Mucosa of stomach (tissue), 1 donor: ENCODE results near the gene FGF4.

Experiments
- H3K27me3 ChIP-seq: one replicate; pipeline ENCODE4 v1.7.0; 2013; ENCODE audit warnings: mild to moderate bottlenecking, low read length; ENCODE audit not compliant: control insufficient read depth, insufficient read depth
- H3K36me3 ChIP-seq: one replicate; pipeline ENCODE4 v1.7.0; 2013; ENCODE audit warnings: low read length; ENCODE audit not compliant: control insufficient read depth, insufficient read depth
- H3K4me1 ChIP-seq: one replicate; pipeline ENCODE4 v1.7.0; 2013; ENCODE audit warnings: mild to moderate bottlenecking, low read length; ENCODE audit not compliant: control insufficient read depth, insufficient read depth
- H3K4me3 ChIP-seq: one replicate; pipeline ENCODE4 v1.7.0; 2013; ENCODE audit warnings: low read length
- H3K9ac ChIP-seq: one replicate; pipeline ENCODE4 v1.7.0; 2013; ENCODE audit warnings: mild to moderate bottlenecking, low read length, moderate library complexity
- H3K9me3 ChIP-seq: one replicate; pipeline ENCODE4 v1.7.0; 2013; ENCODE audit warnings: mild to moderate bottlenecking, low read length, moderate library complexity; ENCODE audit not compliant: control insufficient read depth
- donor health status: Pancreatic carcinoma.

Gene FGF4

GRCh38 chr11:69815973-69816372 is 40.8 kb upstream of the FGF4 start:
- no peaks in the 10 kb centered on the region for H3K4me1 ChIP-seq
- H3K4me3 ChIP-seq: no peak overlapping the region
- no peaks in the 10 kb centered on the region for H3K36me3 ChIP-seq
- no peak overlapping the region for H3K9ac ChIP-seq
- H3K9me3 ChIP-seq: no peaks in the 10 kb centered on the region
- H3K27me3 ChIP-seq: peaks cover 69% of the 10 kb centered on the region

GRCh38 chr11:69814902-69815301 is 39.8 kb upstream of the FGF4 start:
- Histone ChIP-seq H3K9ac (no peak overlapping the region), H3K27me3 (peaks cover 62% of the 10 kb centered on the region), H3K36me3 (no peaks in the 10 kb centered on the region), H3K4me1 (no peaks in the 10 kb centered on the region), H3K4me3 (no peak overlapping the region), H3K9me3 (no peaks in the 10 kb centered on the region)

DNA sequence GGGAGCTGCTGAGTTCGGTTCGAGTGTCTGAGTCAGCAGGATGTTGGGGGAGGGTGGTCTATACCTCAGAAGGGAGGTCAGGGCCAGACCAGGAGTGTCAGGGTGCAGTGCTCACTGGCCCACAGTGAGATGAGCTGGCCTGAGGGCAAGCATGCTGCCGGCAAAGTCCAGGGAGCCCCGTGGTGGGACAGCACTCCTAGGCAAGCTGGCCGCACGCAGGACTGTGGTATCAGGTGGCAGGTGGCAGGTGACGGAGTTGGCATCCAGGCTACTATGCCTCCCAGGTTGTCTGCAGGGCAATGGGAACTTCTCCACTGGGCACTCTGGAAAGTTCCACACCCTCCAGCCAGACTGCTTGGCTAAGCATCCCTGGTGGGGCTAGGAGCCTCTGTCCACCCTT is 39.3 kb upstream of the FGF4 start:
- H3K27me3 ChIP-seq: peaks cover 57% of the 10 kb centered on the region

GRCh38 chr11:69813839-69814238 is 38.7 kb upstream of the FGF4 start:
- no peaks in the 10 kb centered on the region for H3K36me3 ChIP-seq
- H3K9me3 ChIP-seq: no peaks in the 10 kb centered on the region
- no peak overlapping the region for H3K9ac ChIP-seq
- H3K27me3 ChIP-seq: peaks cover 55% of the 10 kb centered on the region
- no peak overlapping the region for H3K4me3 ChIP-seq
- H3K4me1 ChIP-seq: no peaks in the 10 kb centered on the region

More for the DNA sequence above, 39.3 kb upstream of the FGF4 start:
- Histone ChIP-seq H3K9ac (no peak overlapping the region), H3K36me3 (no peaks in the 10 kb centered on the region), H3K4me1 (no peaks in the 10 kb centered on the region), H3K9me3 (no peaks in the 10 kb centered on the region), H3K4me3 (no peak overlapping the region)

DNA sequence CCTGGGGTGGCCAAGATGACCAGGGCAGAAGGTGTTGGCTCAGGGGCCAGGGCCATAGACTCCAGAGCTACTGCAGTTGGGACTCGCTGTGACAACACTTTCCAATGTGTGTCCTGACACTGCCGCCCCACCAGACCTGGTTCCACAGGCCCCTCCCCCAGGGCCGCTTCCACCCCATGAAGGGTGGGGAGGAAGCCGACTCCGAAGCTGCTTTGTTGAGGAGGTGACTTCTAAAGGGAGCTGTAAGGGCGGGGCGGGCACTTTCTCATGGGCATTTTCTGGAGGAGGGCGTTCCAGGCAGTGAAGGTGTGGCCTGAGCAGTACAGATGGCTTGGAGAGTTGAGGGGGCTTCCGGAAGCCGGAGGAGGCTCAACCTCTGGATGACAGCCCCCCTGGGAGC is 37.8 kb upstream of the FGF4 start:
- Histone ChIP-seq H3K9me3 (no peaks in the 10 kb centered on the region), H3K36me3 (no peaks in the 10 kb centered on the region), H3K27me3 (peaks cover 49% of the 10 kb centered on the region), H3K9ac (no peak overlapping the region), H3K4me1 (no peaks in the 10 kb centered on the region), H3K4me3 (no peak overlapping the region)

GRCh38 chr11:69812256-69812655 is 37.1 kb upstream of the FGF4 start:
- H3K4me1 ChIP-seq: no peaks in the 10 kb centered on the region
- no peak overlapping the region for H3K9ac ChIP-seq
- peaks cover 44% of the 10 kb centered on the region for H3K27me3 ChIP-seq
- no peak overlapping the region for H3K4me3 ChIP-seq
- no peaks in the 10 kb centered on the region for H3K36me3 ChIP-seq
- H3K9me3 ChIP-seq: no peaks in the 10 kb centered on the region

DNA sequence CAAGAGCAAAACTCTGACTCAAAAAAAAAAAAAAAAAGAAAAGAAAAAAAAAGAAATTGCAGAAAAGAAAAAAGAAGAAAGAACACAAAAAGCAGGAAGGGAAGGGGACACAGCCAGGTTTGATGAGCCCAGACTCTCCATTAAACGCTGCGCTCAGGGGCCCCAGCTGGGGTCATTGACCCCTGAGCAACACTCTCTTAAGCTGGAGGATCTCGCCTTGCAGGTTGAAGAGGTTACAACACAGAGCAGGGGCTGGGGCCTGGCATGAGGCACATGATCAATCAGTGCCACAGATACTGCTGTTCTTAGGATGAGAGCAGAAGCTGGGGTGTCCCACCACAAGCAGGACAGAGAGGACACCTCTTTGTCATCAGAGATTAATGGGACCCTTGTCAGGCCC is 36.3 kb upstream of the FGF4 start:
- Histone ChIP-seq H3K4me1 (no peaks in the 10 kb centered on the region), H3K27me3 (peaks cover 36% of the 10 kb centered on the region), H3K4me3 (no peak overlapping the region), H3K36me3 (no peaks in the 10 kb centered on the region), H3K9me3 (no peaks in the 10 kb centered on the region), H3K9ac (no peak overlapping the region)

DNA sequence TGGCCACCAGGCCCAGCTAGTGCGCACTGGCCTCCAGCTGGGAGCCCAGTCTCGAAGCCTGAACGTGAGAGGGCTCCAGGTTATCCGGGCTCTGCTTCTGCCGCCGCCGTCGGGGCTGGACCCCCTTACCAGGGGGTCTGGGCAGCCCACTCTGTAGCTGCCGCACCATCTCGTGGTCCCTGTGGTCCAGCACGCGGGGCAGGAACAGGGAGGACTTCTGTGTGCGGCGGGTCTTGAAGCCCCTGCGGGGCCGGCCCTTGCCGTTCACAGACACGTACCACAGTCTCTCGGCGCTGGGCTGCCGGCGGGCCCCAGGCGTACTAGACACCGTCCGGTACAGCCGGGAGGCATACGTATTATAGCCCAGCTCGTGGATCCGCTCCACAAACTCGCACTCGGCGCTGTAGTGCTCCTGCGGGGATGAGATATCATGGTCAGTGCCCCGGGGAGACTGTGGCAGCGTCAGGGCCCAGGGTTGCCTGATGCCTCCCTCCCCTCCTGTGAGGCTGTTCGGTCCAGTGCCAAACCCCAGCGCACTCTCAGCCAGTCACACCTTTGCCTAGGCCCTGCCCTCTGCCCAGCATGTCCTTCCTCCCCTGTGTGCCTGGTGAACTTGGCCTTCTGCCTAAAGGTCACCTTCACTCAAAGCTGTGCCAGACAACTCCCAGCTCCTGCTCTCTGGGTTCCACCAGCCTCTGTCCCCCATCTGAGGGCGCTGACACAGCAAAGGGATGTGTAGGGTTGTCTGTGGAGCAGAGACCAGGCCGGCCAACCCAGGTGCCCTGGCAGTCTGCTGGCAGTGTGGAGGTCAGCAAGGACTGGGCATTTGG is 35.4 kb upstream of the FGF4 start:
- no peak overlapping the region for H3K9ac ChIP-seq
- H3K27me3 ChIP-seq: peaks cover 27% of the 10 kb centered on the region
- H3K4me1 ChIP-seq: no peaks in the 10 kb centered on the region
- H3K36me3 ChIP-seq: no peaks in the 10 kb centered on the region
- H3K4me3 ChIP-seq: no peak overlapping the region
- H3K9me3 ChIP-seq: no peaks in the 10 kb centered on the region

- Histone ChIP-seq H3K4me1 (no peaks in the 10 kb centered on the region), H3K27me3 (peaks cover 25% of the 10 kb centered on the region), H3K9me3 (no peaks in the 10 kb centered on the region), H3K36me3 (no peaks in the 10 kb centered on the region), H3K9ac (no peak overlapping the region), H3K4me3 (no peak overlapping the region)
These were observed 33.5 kb upstream of the FGF4 start for GRCh38 chr11:69808667-69809086.

DNA sequence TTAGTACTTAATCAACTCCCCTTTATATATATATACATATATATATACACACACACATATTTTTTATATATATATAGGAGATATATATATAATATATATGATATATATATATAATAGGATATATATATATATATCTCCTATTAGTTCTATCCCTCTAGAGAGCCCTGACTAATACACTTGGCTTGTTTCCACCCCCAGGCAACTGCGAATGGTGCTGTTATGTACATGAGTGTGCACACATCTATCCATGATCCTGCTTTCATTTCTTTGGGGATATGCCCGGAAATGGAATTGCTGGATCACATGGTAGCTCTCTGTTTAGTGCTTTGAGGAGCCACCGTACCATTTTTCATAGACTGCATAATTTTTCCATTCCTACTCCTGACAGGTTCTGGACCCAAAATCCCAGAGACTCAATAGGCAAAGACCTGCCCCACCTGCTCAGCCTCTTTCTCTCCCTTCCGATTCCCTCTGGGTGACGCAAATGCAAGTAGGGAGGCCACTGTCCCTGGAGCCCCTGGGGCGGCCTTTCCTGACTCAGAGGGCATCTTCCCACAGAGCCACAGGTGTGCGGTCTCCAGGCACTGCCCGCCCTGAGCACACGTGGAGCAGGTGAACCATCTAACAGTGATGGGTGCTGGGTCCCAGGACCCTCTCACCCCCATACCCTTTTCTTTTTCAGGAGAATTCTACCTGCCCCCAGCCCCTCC is 32.1 kb upstream of the FGF4 start:
- Histone ChIP-seq H3K4me3 (no peak overlapping the region), H3K9ac (no peak overlapping the region), H3K4me1 (no peaks in the 10 kb centered on the region), H3K27me3 (peaks cover 17% of the 10 kb centered on the region), H3K9me3 (no peaks in the 10 kb centered on the region), H3K36me3 (no peaks in the 10 kb centered on the region)

GRCh38 chr11:69804769-69805508 is 29.8 kb upstream of the FGF4 start:
- H3K36me3 ChIP-seq: no peaks in the 10 kb centered on the region
- H3K4me3 ChIP-seq: no peak overlapping the region
- no peaks in the 10 kb centered on the region for H3K9me3 ChIP-seq
- H3K27me3 ChIP-seq: peaks cover 5% of the 10 kb centered on the region
- H3K4me1 ChIP-seq: no peaks in the 10 kb centered on the region
- H3K9ac ChIP-seq: no peak overlapping the region
